K562 (cell line): ENCODE results near the gene MDK. TPM values are rescaled to one million over a fixed set of nuclear protein-coding genes. Genes with fewer than 3 reads are reported as not detected.

Experiments
- microRNA-seq: library from miRNA; unstranded; fragments of <30 nt; microRNA quantifications from one replicate; pipeline ENCODE4, GENCODE V29; 2018; ENCODE audit warnings: borderline microRNAs expressed
- polyA plus RNA-seq, 8 experiments: library from polyadenylated mRNA; depleted of rRNA in 4 of 8; stranded (reverse) in 5 of 8; unstranded in 3 of 8; fragments of >200 nt; fragmentation: Nextera tagmentation in 2 of 8; fragmentation: Illumina TruSeq in 1 of 8; extraction: Ambion mirVana in 2 of 8; extraction: Trizol in 1 of 8; gene quantifications; 2 replicates each; pipeline versions ENCODE4 v1.2.1 to v1.2.3, GENCODE V29; 2011 to 2014; ENCODE audit warnings: inconsistent platforms in 1 of 8, missing spikeins in 1 of 8
- small RNA-seq: library from RNA; depleted of rRNA; stranded (forward); fragments of <200 nt; gene quantifications from one replicate; pipeline ENCODE3, GENCODE V24; 2014
- total RNA-seq, 7 experiments: library from RNA; depleted of rRNA in 6 of 7; stranded (reverse); fragments of >200 nt in 6 of 7; fragmentation: Illumina TruSeq in 2 of 7; extraction: Trizol in 2 of 7; gene quantifications; 2 replicates each; pipeline versions ENCODE4 v1.2.1 to v1.2.3, GENCODE V29; 2011 to 2021; ENCODE audit warnings: low replicate concordance in 1 of 7

MDK gene
- total and polyA plus RNA-seq, 9 of the 15 experiments (the other 6 are each of a cell fraction or from before 2014, with no cell fraction given), result 20.7 to 700 (median 350) TPM

Small RNA genes within 50 kb of the gene (microRNA-seq; reads per million reads assigned to microRNA genes)
- gene MIR4688, result not detected

Small RNA genes within 50 kb of the gene (small RNA-seq; reads per million reads assigned to genes)
- gene MIR4688, result 0.26 reads per million

Other genes with a start within 250 kb of the MDK start
- gene CREB3L1, start 104.0 kb upstream of the MDK start, total RNA-seq (2014; rRNA removed), result 4.1 and 7.1 TPM in 2 replicates
- gene CREB3L1, start 104.0 kb upstream of the MDK start, total RNA-seq (2014; rRNA removed; fragmentation: Illumina TruSeq; extraction: Trizol), result 3.7 and 5.2 TPM in 2 replicates
- gene CREB3L1, start 104.0 kb upstream of the MDK start, total RNA-seq (2015; rRNA removed; fragmentation: Illumina TruSeq; extraction: Trizol), result 2.4 and 5.5 TPM in 2 replicates
- gene CREB3L1, start 104.0 kb upstream of the MDK start, total RNA-seq (2021), result 24.9 and 27.6 TPM in 2 replicates
- gene CREB3L1, start 104.0 kb upstream of the MDK start, polyA plus RNA-seq (2011; rRNA removed), result 1.3 and 3.0 TPM in 2 replicates
- 16.2 and 20.5 TPM in 2 replicates for gene CREB3L1, start 104.0 kb upstream of the MDK start, polyA plus RNA-seq (2014; fragmentation: Illumina TruSeq; extraction: Trizol)
- gene CREB3L1, start 104.0 kb upstream of the MDK start, polyA plus RNA-seq (2014; fragmentation: Nextera tagmentation; extraction: Ambion mirVana), result 1 to 10 TPM; 1.2 to 1.4 TPM
- gene CREB3L1, start 104.0 kb upstream of the MDK start, polyA plus RNA-seq (2014; rRNA removed), result 4.9 and 5.3 TPM in 2 replicates
- 78.5 and 108 TPM in 2 replicates for gene DGKZ, start 34.2 kb upstream of the MDK start, total RNA-seq (2014; rRNA removed)
- gene DGKZ, start 34.2 kb upstream of the MDK start, total RNA-seq (2014; rRNA removed; fragmentation: Illumina TruSeq; extraction: Trizol), result 10.9 and 13.6 TPM in 2 replicates
- gene DGKZ, start 34.2 kb upstream of the MDK start, total RNA-seq (2015; rRNA removed; fragmentation: Illumina TruSeq; extraction: Trizol), result 44.2 and 47.5 TPM in 2 replicates
- gene DGKZ, start 34.2 kb upstream of the MDK start, total RNA-seq (2021), result 87.8 and 100 TPM in 2 replicates
- gene DGKZ, start 34.2 kb upstream of the MDK start, polyA plus RNA-seq (2011; rRNA removed), result 28.2 and 49.4 TPM in 2 replicates
- 48.8 and 66.2 TPM in 2 replicates for gene DGKZ, start 34.2 kb upstream of the MDK start, polyA plus RNA-seq (2014; fragmentation: Illumina TruSeq; extraction: Trizol)
- under 1 TPM; 0.51 to 0.71 TPM for gene DGKZ, start 34.2 kb upstream of the MDK start, polyA plus RNA-seq (2014; fragmentation: Nextera tagmentation; extraction: Ambion mirVana)
- gene DGKZ, start 34.2 kb upstream of the MDK start, polyA plus RNA-seq (2014; rRNA removed), result 73.5 and 77.9 TPM in 2 replicates
- gene CHRM4, start 10.1 kb downstream of the MDK start, total RNA-seq (2014; rRNA removed), result 0.73 and 1.3 TPM in 2 replicates
- 0.19 and 0.22 TPM in 2 replicates for gene CHRM4, start 10.1 kb downstream of the MDK start, total RNA-seq (2014; rRNA removed; fragmentation: Illumina TruSeq; extraction: Trizol)
- gene CHRM4, start 10.1 kb downstream of the MDK start, total RNA-seq (2015; rRNA removed; fragmentation: Illumina TruSeq; extraction: Trizol), result 0.22 and 0.49 TPM in 2 replicates
- 0.89 and 1.0 TPM in 2 replicates for gene CHRM4, start 10.1 kb downstream of the MDK start, total RNA-seq (2021)
- 0.62 and 0.74 TPM in 2 replicates for gene CHRM4, start 10.1 kb downstream of the MDK start, polyA plus RNA-seq (2011; rRNA removed)
- gene CHRM4, start 10.1 kb downstream of the MDK start, polyA plus RNA-seq (2014; fragmentation: Illumina TruSeq; extraction: Trizol), result 0.40 and 0.76 TPM in 2 replicates
- not detected for gene CHRM4, start 10.1 kb downstream of the MDK start, polyA plus RNA-seq (2014; fragmentation: Nextera tagmentation; extraction: Ambion mirVana)
- gene CHRM4, start 10.1 kb downstream of the MDK start, polyA plus RNA-seq (2014; rRNA removed), result 0.33 and 0.58 TPM in 2 replicates
- gene AMBRA1, start 212.4 kb downstream of the MDK start, total RNA-seq (2014; rRNA removed), result 20.4 and 21.0 TPM in 2 replicates
- gene AMBRA1, start 212.4 kb downstream of the MDK start, total RNA-seq (2014; rRNA removed; fragmentation: Illumina TruSeq; extraction: Trizol), result 10.1 and 13.4 TPM in 2 replicates
- gene AMBRA1, start 212.4 kb downstream of the MDK start, total RNA-seq (2015; rRNA removed; fragmentation: Illumina TruSeq; extraction: Trizol), result 13.0 and 13.1 TPM in 2 replicates
- 24.5 and 27.9 TPM in 2 replicates for gene AMBRA1, start 212.4 kb downstream of the MDK start, total RNA-seq (2021)
- gene AMBRA1, start 212.4 kb downstream of the MDK start, polyA plus RNA-seq (2011; rRNA removed), result 6.6 and 9.8 TPM in 2 replicates
- gene AMBRA1, start 212.4 kb downstream of the MDK start, polyA plus RNA-seq (2014; fragmentation: Illumina TruSeq; extraction: Trizol), result 12.5 and 13.0 TPM in 2 replicates
- gene AMBRA1, start 212.4 kb downstream of the MDK start, polyA plus RNA-seq (2014; fragmentation: Nextera tagmentation; extraction: Ambion mirVana), result under 1 TPM; 0.15 to 0.39 TPM
- gene AMBRA1, start 212.4 kb downstream of the MDK start, polyA plus RNA-seq (2014; rRNA removed), result 8.9 and 9.9 TPM in 2 replicates
- 4.1 and 4.3 TPM in 2 replicates for gene HARBI1, start 235.6 kb downstream of the MDK start, total RNA-seq (2014; rRNA removed)
- gene HARBI1, start 235.6 kb downstream of the MDK start, total RNA-seq (2014; rRNA removed; fragmentation: Illumina TruSeq; extraction: Trizol), result 5.6 and 6.0 TPM in 2 replicates
- gene HARBI1, start 235.6 kb downstream of the MDK start, total RNA-seq (2015; rRNA removed; fragmentation: Illumina TruSeq; extraction: Trizol), result 4.9 and 6.9 TPM in 2 replicates
- 5.5 and 5.8 TPM in 2 replicates for gene HARBI1, start 235.6 kb downstream of the MDK start, total RNA-seq (2021)
- 4.7 and 5.5 TPM in 2 replicates for gene HARBI1, start 235.6 kb downstream of the MDK start, polyA plus RNA-seq (2011; rRNA removed)
- gene HARBI1, start 235.6 kb downstream of the MDK start, polyA plus RNA-seq (2014; fragmentation: Illumina TruSeq; extraction: Trizol), result 5.3 and 6.0 TPM in 2 replicates
- 1 to 10 TPM; 6.0 to 8.4 TPM for gene HARBI1, start 235.6 kb downstream of the MDK start, polyA plus RNA-seq (2014; fragmentation: Nextera tagmentation; extraction: Ambion mirVana)
- gene HARBI1, start 235.6 kb downstream of the MDK start, polyA plus RNA-seq (2014; rRNA removed), result 3.5 and 6.1 TPM in 2 replicates
- 46.6 and 54.4 TPM in 2 replicates for gene ATG13, start 235.9 kb downstream of the MDK start, total RNA-seq (2014; rRNA removed)
- gene ATG13, start 235.9 kb downstream of the MDK start, total RNA-seq (2014; rRNA removed; fragmentation: Illumina TruSeq; extraction: Trizol), result 26.0 and 27.2 TPM in 2 replicates
- 23.3 and 24.5 TPM in 2 replicates for gene ATG13, start 235.9 kb downstream of the MDK start, total RNA-seq (2015; rRNA removed; fragmentation: Illumina TruSeq; extraction: Trizol)
- 52.2 and 61.5 TPM in 2 replicates for gene ATG13, start 235.9 kb downstream of the MDK start, total RNA-seq (2021)
- gene ATG13, start 235.9 kb downstream of the MDK start, polyA plus RNA-seq (2011; rRNA removed), result 56.9 and 66.1 TPM in 2 replicates
- 36.5 and 38.1 TPM in 2 replicates for gene ATG13, start 235.9 kb downstream of the MDK start, polyA plus RNA-seq (2014; fragmentation: Illumina TruSeq; extraction: Trizol)
- gene ATG13, start 235.9 kb downstream of the MDK start, polyA plus RNA-seq (2014; fragmentation: Nextera tagmentation; extraction: Ambion mirVana), result 10 to 100 TPM; 13.1 to 15.6 TPM
- gene ATG13, start 235.9 kb downstream of the MDK start, polyA plus RNA-seq (2014; rRNA removed), result 49.5 and 58.8 TPM in 2 replicates